Measurements from ENCODE around the gene CLTC.

GRCh38 chr17:59616253-59616920 lies 3.3 kb upstream of the CLTC start:
- TF ChIP-seq POLR2AphosphoS5 (IDR thresholded peaks at IDR 0.05; ENCODE audit: low read depth) (no peak), ZNF114 (CRISPR knock-in tag; IDR thresholded peaks at IDR 0.05) (no peak), EZH2phosphoT487 (IDR thresholded peaks at IDR 0.05; ENCODE audit: unreplicated experiment) (no peak), JUNB (IDR thresholded peaks at IDR 0.05; ENCODE audit: unreplicated experiment) (no peak), EZH2 (IDR thresholded peaks at IDR 0.05; ENCODE audit: low read depth, unreplicated experiment) (no peak), CREB1 (CRISPR knock-in tag; IDR thresholded peaks at IDR 0.05; ENCODE audit: low read depth) (no peak), ZNF331 (CRISPR knock-in tag; IDR thresholded peaks at IDR 0.05; ENCODE audit: low read depth) (no peak), NANOG (IDR thresholded peaks at IDR 0.05; ENCODE audit: borderline replicate concordance) (no peak), STAT1 (IDR thresholded peaks at IDR 0.05; ENCODE audit: unreplicated experiment) (no peak)
- TF ChIP-seq, protein P1, sequence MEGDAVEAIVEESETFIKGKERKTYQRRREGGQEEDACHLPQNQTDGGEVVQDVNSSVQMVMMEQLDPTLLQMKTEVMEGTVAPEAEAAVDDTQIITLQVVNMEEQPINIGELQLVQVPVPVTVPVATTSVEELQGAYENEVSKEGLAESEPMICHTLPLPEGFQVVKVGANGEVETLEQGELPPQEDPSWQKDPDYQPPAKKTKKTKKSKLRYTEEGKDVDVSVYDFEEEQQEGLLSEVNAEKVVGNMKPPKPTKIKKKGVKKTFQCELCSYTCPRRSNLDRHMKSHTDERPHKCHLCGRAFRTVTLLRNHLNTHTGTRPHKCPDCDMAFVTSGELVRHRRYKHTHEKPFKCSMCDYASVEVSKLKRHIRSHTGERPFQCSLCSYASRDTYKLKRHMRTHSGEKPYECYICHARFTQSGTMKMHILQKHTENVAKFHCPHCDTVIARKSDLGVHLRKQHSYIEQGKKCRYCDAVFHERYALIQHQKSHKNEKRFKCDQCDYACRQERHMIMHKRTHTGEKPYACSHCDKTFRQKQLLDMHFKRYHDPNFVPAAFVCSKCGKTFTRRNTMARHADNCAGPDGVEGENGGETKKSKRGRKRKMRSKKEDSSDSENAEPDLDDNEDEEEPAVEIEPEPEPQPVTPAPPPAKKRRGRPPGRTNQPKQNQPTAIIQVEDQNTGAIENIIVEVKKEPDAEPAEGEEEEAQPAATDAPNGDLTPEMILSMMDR (conservative IDR thresholded peaks at IDR 0.05; ENCODE audit: low read depth in 2 of 2), result no peak
- TF ChIP-seq, protein P2, sequence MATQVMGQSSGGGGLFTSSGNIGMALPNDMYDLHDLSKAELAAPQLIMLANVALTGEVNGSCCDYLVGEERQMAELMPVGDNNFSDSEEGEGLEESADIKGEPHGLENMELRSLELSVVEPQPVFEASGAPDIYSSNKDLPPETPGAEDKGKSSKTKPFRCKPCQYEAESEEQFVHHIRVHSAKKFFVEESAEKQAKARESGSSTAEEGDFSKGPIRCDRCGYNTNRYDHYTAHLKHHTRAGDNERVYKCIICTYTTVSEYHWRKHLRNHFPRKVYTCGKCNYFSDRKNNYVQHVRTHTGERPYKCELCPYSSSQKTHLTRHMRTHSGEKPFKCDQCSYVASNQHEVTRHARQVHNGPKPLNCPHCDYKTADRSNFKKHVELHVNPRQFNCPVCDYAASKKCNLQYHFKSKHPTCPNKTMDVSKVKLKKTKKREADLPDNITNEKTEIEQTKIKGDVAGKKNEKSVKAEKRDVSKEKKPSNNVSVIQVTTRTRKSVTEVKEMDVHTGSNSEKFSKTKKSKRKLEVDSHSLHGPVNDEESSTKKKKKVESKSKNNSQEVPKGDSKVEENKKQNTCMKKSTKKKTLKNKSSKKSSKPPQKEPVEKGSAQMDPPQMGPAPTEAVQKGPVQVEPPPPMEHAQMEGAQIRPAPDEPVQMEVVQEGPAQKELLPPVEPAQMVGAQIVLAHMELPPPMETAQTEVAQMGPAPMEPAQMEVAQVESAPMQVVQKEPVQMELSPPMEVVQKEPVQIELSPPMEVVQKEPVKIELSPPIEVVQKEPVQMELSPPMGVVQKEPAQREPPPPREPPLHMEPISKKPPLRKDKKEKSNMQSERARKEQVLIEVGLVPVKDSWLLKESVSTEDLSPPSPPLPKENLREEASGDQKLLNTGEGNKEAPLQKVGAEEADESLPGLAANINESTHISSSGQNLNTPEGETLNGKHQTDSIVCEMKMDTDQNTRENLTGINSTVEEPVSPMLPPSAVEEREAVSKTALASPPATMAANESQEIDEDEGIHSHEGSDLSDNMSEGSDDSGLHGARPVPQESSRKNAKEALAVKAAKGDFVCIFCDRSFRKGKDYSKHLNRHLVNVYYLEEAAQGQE (IDR thresholded peaks at IDR 0.05; ENCODE audit: unreplicated experiment), result no peak
- TF ChIP-seq, protein P3, sequence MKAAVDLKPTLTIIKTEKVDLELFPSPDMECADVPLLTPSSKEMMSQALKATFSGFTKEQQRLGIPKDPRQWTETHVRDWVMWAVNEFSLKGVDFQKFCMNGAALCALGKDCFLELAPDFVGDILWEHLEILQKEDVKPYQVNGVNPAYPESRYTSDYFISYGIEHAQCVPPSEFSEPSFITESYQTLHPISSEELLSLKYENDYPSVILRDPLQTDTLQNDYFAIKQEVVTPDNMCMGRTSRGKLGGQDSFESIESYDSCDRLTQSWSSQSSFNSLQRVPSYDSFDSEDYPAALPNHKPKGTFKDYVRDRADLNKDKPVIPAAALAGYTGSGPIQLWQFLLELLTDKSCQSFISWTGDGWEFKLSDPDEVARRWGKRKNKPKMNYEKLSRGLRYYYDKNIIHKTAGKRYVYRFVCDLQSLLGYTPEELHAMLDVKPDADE (IDR thresholded peaks at IDR 0.05), result no peak
- TF ChIP-seq, protein P4, sequence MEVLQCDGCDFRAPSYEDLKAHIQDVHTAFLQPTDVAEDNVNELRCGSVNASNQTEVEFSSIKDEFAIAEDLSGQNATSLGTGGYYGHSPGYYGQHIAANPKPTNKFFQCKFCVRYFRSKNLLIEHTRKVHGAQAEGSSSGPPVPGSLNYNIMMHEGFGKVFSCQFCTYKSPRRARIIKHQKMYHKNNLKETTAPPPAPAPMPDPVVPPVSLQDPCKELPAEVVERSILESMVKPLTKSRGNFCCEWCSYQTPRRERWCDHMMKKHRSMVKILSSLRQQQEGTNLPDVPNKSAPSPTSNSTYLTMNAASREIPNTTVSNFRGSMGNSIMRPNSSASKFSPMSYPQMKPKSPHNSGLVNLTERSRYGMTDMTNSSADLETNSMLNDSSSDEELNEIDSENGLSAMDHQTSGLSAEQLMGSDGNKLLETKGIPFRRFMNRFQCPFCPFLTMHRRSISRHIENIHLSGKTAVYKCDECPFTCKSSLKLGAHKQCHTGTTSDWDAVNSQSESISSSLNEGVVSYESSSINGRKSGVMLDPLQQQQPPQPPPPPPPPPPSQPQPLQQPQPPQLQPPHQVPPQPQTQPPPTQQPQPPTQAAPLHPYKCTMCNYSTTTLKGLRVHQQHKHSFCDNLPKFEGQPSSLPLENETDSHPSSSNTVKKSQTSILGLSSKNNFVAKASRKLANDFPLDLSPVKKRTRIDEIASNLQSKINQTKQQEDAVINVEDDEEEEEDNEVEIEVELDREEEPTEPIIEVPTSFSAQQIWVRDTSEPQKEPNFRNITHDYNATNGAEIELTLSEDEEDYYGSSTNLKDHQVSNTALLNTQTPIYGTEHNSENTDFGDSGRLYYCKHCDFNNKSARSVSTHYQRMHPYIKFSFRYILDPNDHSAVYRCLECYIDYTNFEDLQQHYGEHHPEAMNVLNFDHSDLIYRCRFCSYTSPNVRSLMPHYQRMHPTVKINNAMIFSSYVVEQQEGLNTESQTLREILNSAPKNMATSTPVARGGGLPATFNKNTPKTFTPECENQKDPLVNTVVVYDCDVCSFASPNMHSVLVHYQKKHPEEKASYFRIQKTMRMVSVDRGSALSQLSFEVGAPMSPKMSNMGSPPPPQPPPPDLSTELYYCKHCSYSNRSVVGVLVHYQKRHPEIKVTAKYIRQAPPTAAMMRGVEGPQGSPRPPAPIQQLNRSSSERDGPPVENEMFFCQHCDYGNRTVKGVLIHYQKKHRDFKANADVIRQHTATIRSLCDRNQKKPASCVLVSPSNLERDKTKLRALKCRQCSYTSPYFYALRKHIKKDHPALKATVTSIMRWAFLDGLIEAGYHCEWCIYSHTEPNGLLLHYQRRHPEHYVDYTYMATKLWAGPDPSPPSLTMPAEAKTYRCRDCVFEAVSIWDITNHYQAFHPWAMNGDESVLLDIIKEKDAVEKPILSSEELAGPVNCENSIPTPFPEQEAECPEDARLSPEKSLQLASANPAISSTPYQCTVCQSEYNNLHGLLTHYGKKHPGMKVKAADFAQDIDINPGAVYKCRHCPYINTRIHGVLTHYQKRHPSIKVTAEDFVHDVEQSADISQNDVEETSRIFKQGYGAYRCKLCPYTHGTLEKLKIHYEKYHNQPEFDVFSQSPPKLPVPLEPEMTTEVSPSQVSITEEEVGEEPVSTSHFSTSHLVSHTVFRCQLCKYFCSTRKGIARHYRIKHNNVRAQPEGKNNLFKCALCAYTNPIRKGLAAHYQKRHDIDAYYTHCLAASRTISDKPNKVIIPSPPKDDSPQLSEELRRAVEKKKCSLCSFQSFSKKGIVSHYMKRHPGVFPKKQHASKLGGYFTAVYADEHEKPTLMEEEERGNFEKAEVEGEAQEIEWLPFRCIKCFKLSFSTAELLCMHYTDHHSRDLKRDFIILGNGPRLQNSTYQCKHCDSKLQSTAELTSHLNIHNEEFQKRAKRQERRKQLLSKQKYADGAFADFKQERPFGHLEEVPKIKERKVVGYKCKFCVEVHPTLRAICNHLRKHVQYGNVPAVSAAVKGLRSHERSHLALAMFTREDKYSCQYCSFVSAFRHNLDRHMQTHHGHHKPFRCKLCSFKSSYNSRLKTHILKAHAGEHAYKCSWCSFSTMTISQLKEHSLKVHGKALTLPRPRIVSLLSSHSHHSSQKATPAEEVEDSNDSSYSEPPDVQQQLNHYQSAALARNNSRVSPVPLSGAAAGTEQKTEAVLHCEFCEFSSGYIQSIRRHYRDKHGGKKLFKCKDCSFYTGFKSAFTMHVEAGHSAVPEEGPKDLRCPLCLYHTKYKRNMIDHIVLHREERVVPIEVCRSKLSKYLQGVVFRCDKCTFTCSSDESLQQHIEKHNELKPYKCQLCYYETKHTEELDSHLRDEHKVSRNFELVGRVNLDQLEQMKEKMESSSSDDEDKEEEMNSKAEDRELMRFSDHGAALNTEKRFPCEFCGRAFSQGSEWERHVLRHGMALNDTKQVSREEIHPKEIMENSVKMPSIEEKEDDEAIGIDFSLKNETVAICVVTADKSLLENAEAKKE (CRISPR knock-in tag; IDR thresholded peaks at IDR 0.05), result no peak
